A549 (cell line): Measurements from ENCODE around the gene NUDCD2. TPM values are rescaled to one million over a fixed set of nuclear protein-coding genes. Genes with fewer than 3 reads are reported as not detected.

Source experiments
- ATAC-seq, 2 experiments: fragments of 200-7000 bp in 1 of 2; fragments of >200 bp in 1 of 2; cut with Nextera tagmentation in 1 of 2; cut with Tn5 transposase in 1 of 2; 3 replicates each; pipeline versions ENCODE4 v1.8.0 to v1.9.1; 2018 to 2020; ENCODE audit warnings: mild to moderate bottlenecking in 1 of 2, moderate library complexity in 1 of 2
- CTCF ChIA-PET: fragments of 300-600 bp; sonication (Branson Sonifier 250); formaldehyde crosslinking; extraction: SDS; loops from one replicate; lab custom pipeline; 2021; ENCODE audit warnings: antibody characterized with exemption, inconsistent platforms; lab: Yijun Ruan, JAX
- POLR2A ChIA-PET: fragments of 350-600 bp; formaldehyde crosslinking; extraction: SDS; loops from one replicate; lab custom pipeline; 2021; ENCODE audit warnings: antibody characterized with exemption, inconsistent platforms; lab: Yijun Ruan, JAX
- DNase-seq, 2 experiments: peaks; one replicate each; pipeline versions ENCODE4 v3.0.0 to v3.0.0-alpha.2; 2011 to 2016; ENCODE audit warnings: low read depth in 1 of 2, low spot score in 1 of 2
- FAIRE-seq: peaks from 2 replicates; lab custom pipeline; 2011; peaks lifted over from hg19 to GRCh38; lab: Jason Lieb, UNC
- H3K27ac ChIP-seq, 2 experiments: fragments of >200 bp; sonication (Bioruptor Twin); formaldehyde crosslinking; 3 replicates each; pipeline ENCODE4 v1.5.1; 2016 to 2017
- H3K4me1 ChIP-seq: fragments of >200 bp; sonication (Bioruptor Twin); formaldehyde crosslinking; 3 replicates; pipeline ENCODE4 v1.6.1; 2016
- H3K4me2 ChIP-seq: fragments of >200 bp; sonication (Bioruptor Twin); formaldehyde crosslinking; 3 replicates; pipeline ENCODE4 v1.6.1; 2016
- H3K4me3 ChIP-seq: fragments of >200 bp; sonication (Bioruptor Twin); formaldehyde crosslinking; 3 replicates; pipeline ENCODE4 v1.5.1; 2016
- H3K9me3 ChIP-seq: fragments of >200 bp; sonication (Bioruptor Twin); formaldehyde crosslinking; 3 replicates; pipeline ENCODE4 v1.6.1; 2016
- CBX8 ChIP-seq: fragments of 200-600 bp; sonication (generic); IDR thresholded peaks from 2 replicates; pipeline ENCODE4 v1.6.1; 2016
- CEBPB ChIP-seq, 2 experiments: fragments of >200 bp in 1 of 2; sonication (Bioruptor Twin) in 1 of 2; formaldehyde crosslinking in 1 of 2; IDR thresholded peaks; 2 replicates each; pipeline ENCODE4 v1.6.1; 2012 to 2016
- EHF ChIP-seq: fragments of 250-450 bp; sonication (Bioruptor Pico); IDR thresholded peaks from 2 replicates; pipeline ENCODE4 v1.5.0; 2020; ENCODE audit warnings: mild to moderate bottlenecking
- ESRRA ChIP-seq: fragments of 150-350 bp; IDR thresholded peaks from 2 replicates; pipeline ENCODE4 v1.6.1; 2014; ENCODE audit warnings: mild to moderate bottlenecking, low read length, borderline replicate concordance
- FOSB ChIP-seq: fragments of 250-450 bp; sonication (Bioruptor Pico); IDR thresholded peaks from 2 replicates; pipeline ENCODE4 v1.5.0; 2020; ENCODE audit warnings: mild to moderate bottlenecking, moderate library complexity
- HDAC2 ChIP-seq: fragments of 200-600 bp; sonication (generic); IDR thresholded peaks from 2 replicates; pipeline ENCODE4 v1.6.1; 2016
- HOXB13 ChIP-seq: fragments of 250-450 bp; sonication (Bioruptor Pico); IDR thresholded peaks from 2 replicates; pipeline ENCODE4 v1.5.0; 2020; ENCODE audit warnings: low read depth, mild to moderate bottlenecking, moderate library complexity
- JUN ChIP-seq, 2 experiments: fragments of >200 bp; sonication (Bioruptor Twin); formaldehyde crosslinking; IDR thresholded peaks; 2 replicates in 1 of 2; 3 replicates in 1 of 2; pipeline ENCODE4 v1.6.1; 2016 to 2017
- KDM5A ChIP-seq: fragments of 200-600 bp; sonication (generic); IDR thresholded peaks from 2 replicates; pipeline ENCODE4 v1.6.1; 2016; ENCODE audit warnings: antibody characterized with exemption, mild to moderate bottlenecking
- MAFK ChIP-seq: fragments of 450-650 bp; IDR thresholded peaks from 2 replicates; pipeline ENCODE4 v1.6.1; 2014; ENCODE audit not compliant: partially characterized antibody
- NFE2L2 ChIP-seq: fragments of 150-350 bp; conservative IDR thresholded peaks from 2 replicates; pipeline ENCODE4 v1.6.1; 2014; ENCODE audit warnings: low read length
- NR3C1 ChIP-seq: fragments of >200 bp; sonication (Bioruptor Twin); formaldehyde crosslinking; IDR thresholded peaks from 3 replicates; pipeline ENCODE4 v1.6.1; 2017
- POLR2AphosphoS2 ChIP-seq: conservative IDR thresholded peaks from 2 replicates; pipeline ENCODE4 v1.6.1; 2012; ENCODE audit warnings: low read length, improper control_type of control experiment, inconsistent platforms
- RAD21 ChIP-seq, 2 experiments: fragments of >200 bp in 1 of 2; sonication (Bioruptor Twin) in 1 of 2; formaldehyde crosslinking in 1 of 2; IDR thresholded peaks in 1 of 2; conservative IDR thresholded peaks in 1 of 2; 2 replicates in 1 of 2; 3 replicates in 1 of 2; pipeline ENCODE4 v1.6.1; 2012 to 2018; ENCODE audit warnings: inconsistent platforms in 1 of 2
- RCOR1 ChIP-seq: fragments of 150-350 bp; IDR thresholded peaks from 2 replicates; pipeline ENCODE4 v1.6.1; 2014; ENCODE audit warnings: antibody characterized with exemption, low read length, low read depth
- SMC3 ChIP-seq: fragments of >200 bp; sonication (Bioruptor Twin); formaldehyde crosslinking; IDR thresholded peaks from 3 replicates; pipeline ENCODE4 v1.6.1; 2018; ENCODE audit warnings: inconsistent platforms
- SREBF2 ChIP-seq: fragments of 450-650 bp; IDR thresholded peaks from 2 replicates; pipeline ENCODE4 v1.6.1; 2014; ENCODE audit warnings: mild to moderate bottlenecking, moderate library complexity
- ZFP36 ChIP-seq: fragments of 450-650 bp; IDR thresholded peaks from 2 replicates; pipeline ENCODE4 v1.6.1; 2014; ENCODE audit warnings: borderline replicate concordance; ENCODE audit not compliant: partially characterized antibody
- ZNF302 ChIP-seq: fragments of 250-450 bp; sonication (Bioruptor Pico); IDR thresholded peaks from 2 replicates; pipeline ENCODE4 v1.9.0; 2021; ENCODE audit warnings: inconsistent platforms, mild to moderate bottlenecking, moderate library complexity
- ZSCAN20 ChIP-seq: fragments of 250-450 bp; sonication (Bioruptor Pico); IDR thresholded peaks from 2 replicates; pipeline ENCODE4 v1.8.0; 2022; ENCODE audit warnings: mild to moderate bottlenecking, moderate library complexity
- WGBS: methylation state at CpG from one replicate; pipeline ENCODE4 v1.1.6; 2017; ENCODE audit errors: missing lambda C conversion rate; 5-methylcytosine and 5-hydroxymethylcytosine counted together
- polyA plus RNA-seq, 4 experiments: library from polyadenylated mRNA; depleted of rRNA in 3 of 4; stranded (reverse); fragments of >200 nt; fragmentation: RNase III in 1 of 4; extraction: RNeasy Plus Mini Kit Qiagen cat#74134 plus additional on column Dnase treatment in 1 of 4; gene quantifications; 2 replicates in 3 of 4; 3 replicates in 1 of 4; pipeline ENCODE4 v1.2.3, GENCODE V29; 2011 to 2017
- TF ChIP-seq, protein P1 (sequence below): fragments of 250-450 bp; sonication (Bioruptor Pico); IDR thresholded peaks from 2 replicates; pipeline ENCODE4 v1.5.0; 2020; ENCODE audit warnings: low read depth, mild to moderate bottlenecking, moderate library complexity
- TF ChIP-seq, protein P2 (sequence below): fragments of 450-650 bp; IDR thresholded peaks from 2 replicates; pipeline ENCODE4 v1.6.1; 2014; ENCODE audit warnings: antibody characterized with exemption
- TF ChIP-seq, protein P3 (sequence below): fragments of >200 bp; sonication (Bioruptor Twin); formaldehyde crosslinking; IDR thresholded peaks from 3 replicates; pipeline ENCODE4 v1.5.1; 2016
- TF ChIP-seq, protein P4 (sequence below): fragments of 150-350 bp; IDR thresholded peaks from 2 replicates; pipeline ENCODE4 v1.6.1; 2014; ENCODE audit warnings: low read depth, mild to moderate bottlenecking, low read length
- TF ChIP-seq, protein P5 (sequence below): IDR thresholded peaks from 2 replicates; pipeline ENCODE4 v1.6.1; 2012
- TF ChIP-seq, protein P6 (sequence below): IDR thresholded peaks from 2 replicates; pipeline ENCODE4 v1.6.1; 2012; ENCODE audit warnings: low read depth, borderline replicate concordance

NUDCD2 gene
- polyA plus RNA-seq, 2 of the 4 experiments (the other 2 are of a cell fraction) = 22.3 to 43.9 TPM

DNA sequence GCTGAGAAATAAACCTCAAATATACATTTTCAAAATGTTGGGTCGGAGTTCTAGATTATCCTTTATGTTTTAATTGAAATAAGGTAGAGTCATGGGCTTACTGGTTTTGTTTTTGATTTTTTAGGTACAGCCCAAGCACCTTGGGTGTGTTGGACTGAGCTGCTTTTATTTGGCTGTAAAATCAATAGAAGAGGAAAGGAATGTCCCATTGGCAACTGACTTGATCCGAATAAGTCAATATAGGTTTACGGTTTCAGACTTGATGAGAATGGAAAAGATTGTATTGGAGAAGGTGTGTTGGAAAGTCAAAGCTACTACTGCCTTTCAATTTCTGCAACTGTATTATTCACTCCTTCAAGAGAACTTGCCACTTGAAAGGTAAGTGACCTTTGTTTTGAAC is 18.9 kb downstream of the NUDCD2 start (continued):
- no peak for TF ChIP-seq EHF
- TF ChIP-seq MAFK = no peak
- TF ChIP-seq, protein P1, sequence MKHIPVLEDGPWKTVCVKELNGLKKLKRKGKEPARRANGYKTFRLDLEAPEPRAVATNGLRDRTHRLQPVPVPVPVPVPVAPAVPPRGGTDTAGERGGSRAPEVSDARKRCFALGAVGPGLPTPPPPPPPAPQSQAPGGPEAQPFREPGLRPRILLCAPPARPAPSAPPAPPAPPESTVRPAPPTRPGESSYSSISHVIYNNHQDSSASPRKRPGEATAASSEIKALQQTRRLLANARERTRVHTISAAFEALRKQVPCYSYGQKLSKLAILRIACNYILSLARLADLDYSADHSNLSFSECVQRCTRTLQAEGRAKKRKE (CRISPR knock-in tag) = no peak
- no peak for TF ChIP-seq RAD21 (conservative IDR thresholded peaks at IDR 0.05 in 1 of 2, IDR thresholded peaks at IDR 0.05 in 1 of 2)
- TF ChIP-seq, protein P2, sequence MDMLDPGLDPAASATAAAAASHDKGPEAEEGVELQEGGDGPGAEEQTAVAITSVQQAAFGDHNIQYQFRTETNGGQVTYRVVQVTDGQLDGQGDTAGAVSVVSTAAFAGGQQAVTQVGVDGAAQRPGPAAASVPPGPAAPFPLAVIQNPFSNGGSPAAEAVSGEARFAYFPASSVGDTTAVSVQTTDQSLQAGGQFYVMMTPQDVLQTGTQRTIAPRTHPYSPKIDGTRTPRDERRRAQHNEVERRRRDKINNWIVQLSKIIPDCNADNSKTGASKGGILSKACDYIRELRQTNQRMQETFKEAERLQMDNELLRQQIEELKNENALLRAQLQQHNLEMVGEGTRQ = no peak
- TF ChIP-seq HOXB13 (CRISPR knock-in tag) = no peak
- TF ChIP-seq, protein P3, sequence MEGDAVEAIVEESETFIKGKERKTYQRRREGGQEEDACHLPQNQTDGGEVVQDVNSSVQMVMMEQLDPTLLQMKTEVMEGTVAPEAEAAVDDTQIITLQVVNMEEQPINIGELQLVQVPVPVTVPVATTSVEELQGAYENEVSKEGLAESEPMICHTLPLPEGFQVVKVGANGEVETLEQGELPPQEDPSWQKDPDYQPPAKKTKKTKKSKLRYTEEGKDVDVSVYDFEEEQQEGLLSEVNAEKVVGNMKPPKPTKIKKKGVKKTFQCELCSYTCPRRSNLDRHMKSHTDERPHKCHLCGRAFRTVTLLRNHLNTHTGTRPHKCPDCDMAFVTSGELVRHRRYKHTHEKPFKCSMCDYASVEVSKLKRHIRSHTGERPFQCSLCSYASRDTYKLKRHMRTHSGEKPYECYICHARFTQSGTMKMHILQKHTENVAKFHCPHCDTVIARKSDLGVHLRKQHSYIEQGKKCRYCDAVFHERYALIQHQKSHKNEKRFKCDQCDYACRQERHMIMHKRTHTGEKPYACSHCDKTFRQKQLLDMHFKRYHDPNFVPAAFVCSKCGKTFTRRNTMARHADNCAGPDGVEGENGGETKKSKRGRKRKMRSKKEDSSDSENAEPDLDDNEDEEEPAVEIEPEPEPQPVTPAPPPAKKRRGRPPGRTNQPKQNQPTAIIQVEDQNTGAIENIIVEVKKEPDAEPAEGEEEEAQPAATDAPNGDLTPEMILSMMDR = no peak
- no peak for TF ChIP-seq ZNF302 (CRISPR knock-in tag)
- no peak for TF ChIP-seq CBX8
- TF ChIP-seq CEBPB (IDR thresholded peaks at IDR 0.05) = no peak
- no peak for TF ChIP-seq POLR2AphosphoS2
- no peak for TF ChIP-seq NR3C1

DNA sequence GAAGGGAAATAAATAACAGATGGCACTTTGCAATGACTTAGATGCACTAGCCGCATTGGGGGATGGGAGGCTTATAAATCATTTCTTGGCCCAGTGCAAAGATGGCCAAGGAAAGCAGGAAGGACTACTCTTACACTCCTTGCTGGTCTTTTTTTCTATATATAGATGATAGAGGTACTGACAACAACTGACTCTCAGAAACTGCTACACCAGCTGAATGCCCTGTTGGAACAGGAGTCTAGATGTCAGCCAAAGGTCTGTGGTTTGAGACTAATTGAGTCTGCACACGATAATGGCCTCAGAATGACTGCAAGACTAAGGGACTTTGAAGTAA is 20.8 kb downstream of the NUDCD2 start:
- peak overlapping the region; percentile 73 for H3K4me2 ChIP-seq
- CTCF ChIA-PET = interaction anchor here (2.4 kb wide), 1 partner anchor 31 kb away, joined by 8 read pairs; no protein-coding TSS in a partner anchor
- peaks cover 25% of the 10 kb centered on the region for H3K4me1 ChIP-seq
- H3K4me3 ChIP-seq = peak overlapping the region; percentile 94
- FAIRE-seq (no peak), ATAC-seq (no peak), DNase-seq (no peak)
- no peaks in the 10 kb centered on the region for H3K9me3 ChIP-seq
- H3K27ac ChIP-seq = peak overlapping the region; percentile 94 to 98; a peak in 5 of 6 replicates
- POLR2A ChIA-PET = interaction anchor here (3.9 kb wide), 1 partner anchor 21 kb away, joined by 76 read pairs; the partner anchor contains the start of genes HMMR and NUDCD2
- WGBS = 45% methylated on average over 2 of the region's 2 CpGs
- TF ChIP-seq MAFK (no peak), SMC3 (no peak), CEBPB (IDR thresholded peaks at IDR 0.05) (no peak), ZFP36 (no peak), ESRRA (no peak), HDAC2 (no peak), NFE2L2 (no peak), ZSCAN20 (CRISPR knock-in tag) (no peak), FOSB (no peak), RCOR1 (no peak), KDM5A (no peak), SREBF2 (no peak), JUN (IDR thresholded peaks at IDR 0.05) (no peak)
- TF ChIP-seq, protein P4, sequence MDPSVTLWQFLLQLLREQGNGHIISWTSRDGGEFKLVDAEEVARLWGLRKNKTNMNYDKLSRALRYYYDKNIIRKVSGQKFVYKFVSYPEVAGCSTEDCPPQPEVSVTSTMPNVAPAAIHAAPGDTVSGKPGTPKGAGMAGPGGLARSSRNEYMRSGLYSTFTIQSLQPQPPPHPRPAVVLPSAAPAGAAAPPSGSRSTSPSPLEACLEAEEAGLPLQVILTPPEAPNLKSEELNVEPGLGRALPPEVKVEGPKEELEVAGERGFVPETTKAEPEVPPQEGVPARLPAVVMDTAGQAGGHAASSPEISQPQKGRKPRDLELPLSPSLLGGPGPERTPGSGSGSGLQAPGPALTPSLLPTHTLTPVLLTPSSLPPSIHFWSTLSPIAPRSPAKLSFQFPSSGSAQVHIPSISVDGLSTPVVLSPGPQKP = no peak
- TF ChIP-seq, protein P5, sequence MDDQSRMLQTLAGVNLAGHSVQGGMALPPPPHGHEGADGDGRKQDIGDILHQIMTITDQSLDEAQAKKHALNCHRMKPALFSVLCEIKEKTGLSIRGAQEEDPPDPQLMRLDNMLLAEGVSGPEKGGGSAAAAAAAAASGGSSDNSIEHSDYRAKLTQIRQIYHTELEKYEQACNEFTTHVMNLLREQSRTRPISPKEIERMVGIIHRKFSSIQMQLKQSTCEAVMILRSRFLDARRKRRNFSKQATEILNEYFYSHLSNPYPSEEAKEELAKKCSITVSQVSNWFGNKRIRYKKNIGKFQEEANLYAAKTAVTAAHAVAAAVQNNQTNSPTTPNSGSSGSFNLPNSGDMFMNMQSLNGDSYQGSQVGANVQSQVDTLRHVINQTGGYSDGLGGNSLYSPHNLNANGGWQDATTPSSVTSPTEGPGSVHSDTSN = no peak
- TF ChIP-seq, protein P2 = no peak
- TF ChIP-seq, protein P6, sequence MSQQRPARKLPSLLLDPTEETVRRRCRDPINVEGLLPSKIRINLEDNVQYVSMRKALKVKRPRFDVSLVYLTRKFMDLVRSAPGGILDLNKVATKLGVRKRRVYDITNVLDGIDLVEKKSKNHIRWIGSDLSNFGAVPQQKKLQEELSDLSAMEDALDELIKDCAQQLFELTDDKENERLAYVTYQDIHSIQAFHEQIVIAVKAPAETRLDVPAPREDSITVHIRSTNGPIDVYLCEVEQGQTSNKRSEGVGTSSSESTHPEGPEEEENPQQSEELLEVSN = no peak
